Measurements from ENCODE around the gene TRPV2. TPM values are rescaled to one million over a fixed set of nuclear protein-coding genes. Genes with fewer than 3 reads are reported as not detected.

TRPV2 gene
- total RNA-seq, 1 experiment from 2014 or later: 34.9 TPM

DNA sequence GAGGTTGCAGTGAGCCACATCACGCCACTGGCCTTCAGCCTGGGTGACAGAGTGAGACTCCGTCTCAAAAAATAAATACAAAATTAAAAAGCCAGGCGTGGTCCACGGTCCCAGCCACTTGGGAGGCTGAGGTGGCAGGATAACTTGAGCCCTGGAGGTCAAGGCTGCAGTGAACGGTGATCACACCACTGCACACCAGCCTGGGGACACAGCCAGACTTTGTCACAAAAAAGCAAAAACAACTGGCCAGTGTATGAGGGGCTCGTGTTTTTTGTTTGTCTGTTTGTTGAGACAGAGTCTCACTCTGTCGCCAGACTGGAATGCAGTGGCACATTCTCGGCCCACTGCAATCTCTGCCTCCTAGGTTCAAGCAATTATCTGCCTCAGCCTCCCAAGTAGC is 35.7 kb upstream of the TRPV2 start:
- in situ Hi-C loops (cut with HindIII; ENCODE audit: low pct_unique_long_range_greater_than_20kb, low sequenced_read_pairs): no loop called here
- TF ChIP-seq SIN3A (IDR thresholded peaks at IDR 0.05; ENCODE audit: borderline replicate concordance, insufficient read depth, low read depth, low read length): no peak
- no peak overlapping the region for H3K4me3 ChIP-seq (ENCODE audit: low read depth in 2 of 2, low read length in 2 of 2)
- peaks cover 5% of the 10 kb centered on the region for H3K36me3 ChIP-seq (ENCODE audit: control insufficient read depth, insufficient read depth, low read length)
- DNase-seq (ENCODE audit: low read depth, low spot score): no peak
- BruUV-seq (replicated peaks): no TSS peak
- ChIA-PET CTCF (no interaction called here), POLR2A (no interaction called here)
- no peak for ATAC-seq
- peaks cover 24% of the 10 kb centered on the region for H3K4me1 ChIP-seq (ENCODE audit: control insufficient read depth, insufficient read depth, low read length)
- intact Hi-C loops (cut with micrococcal nuclease; ENCODE audit: unreplicated experiment): loop anchor here (10.0 kb wide), 1 partner anchor 55 kb away; no protein-coding TSS in a partner anchor
- peak overlapping the region; percentile 79 for H3K27ac ChIP-seq (ENCODE audit: low read length)
- H3K9me3 ChIP-seq (ENCODE audit: control insufficient read depth, insufficient read depth, low read depth, low read length): no peaks in the 10 kb centered on the region
- H3K27me3 ChIP-seq (ENCODE audit: control insufficient read depth, insufficient read depth, low read length): no peaks in the 10 kb centered on the region

GRCh38 chr17:16380640-16381495 is 34.5 kb upstream of the TRPV2 start, which contains the start of gene UBB:
UBB (plus strand) TSS chr17:16381091; CDS start chr17:16381908, 817 bp downstream.
- BruUV-seq (replicated peaks): no TSS peak

More at GRCh38 chr17:16380640-16381495, 34.5 kb upstream of the TRPV2 start, which contains the start of gene UBB:
- DNase-seq (ENCODE audit: low read depth, low spot score) (peak; percentile 90), ATAC-seq (peak; percentile 95)
- no peaks in the 10 kb centered on the region for H3K9me3 ChIP-seq (ENCODE audit: control insufficient read depth, insufficient read depth, low read depth, low read length)
- ChIA-PET POLR2A (interaction anchor here (0.5 to 1.8 kb wide), 7 partner anchors 35 to 265 kb away, joined by 3 to 15 read pairs (median 7); partner anchors contain the start of gene TRPV2), CTCF (no interaction called here)
- peak within 1 kb of the TSS; percentile 98 for H3K27ac ChIP-seq (ENCODE audit: low read length)
- H3K4me1 ChIP-seq (ENCODE audit: control insufficient read depth, insufficient read depth, low read length): peaks cover 29% of the 10 kb centered on the region
- intact Hi-C loops (cut with micrococcal nuclease; ENCODE audit: unreplicated experiment): loop anchor here (10.0 kb wide), 1 partner anchor 54 kb away; no protein-coding TSS in a partner anchor
- peak; percentile 99 for TF ChIP-seq POLR2AphosphoS5 (IDR thresholded peaks at IDR 0.05; ENCODE audit: low read depth, low read length)
- no peak; a peak in 1 of 4 replicates for TF ChIP-seq REST (IDR thresholded peaks at IDR 0.05; ENCODE audit: insufficient read depth in 1 of 2, low read depth in 2 of 2, low read length in 1 of 2)
- TF ChIP-seq TCF7L2 (IDR thresholded peaks at IDR 0.05; ENCODE audit: low read depth, low read length): peak; percentile 72
- peak; percentile 65; the same call in 1 of the 2 replicates for TF ChIP-seq SIN3A (IDR thresholded peaks at IDR 0.05; ENCODE audit: borderline replicate concordance, insufficient read depth, low read depth, low read length)
- TF ChIP-seq, protein P1, sequence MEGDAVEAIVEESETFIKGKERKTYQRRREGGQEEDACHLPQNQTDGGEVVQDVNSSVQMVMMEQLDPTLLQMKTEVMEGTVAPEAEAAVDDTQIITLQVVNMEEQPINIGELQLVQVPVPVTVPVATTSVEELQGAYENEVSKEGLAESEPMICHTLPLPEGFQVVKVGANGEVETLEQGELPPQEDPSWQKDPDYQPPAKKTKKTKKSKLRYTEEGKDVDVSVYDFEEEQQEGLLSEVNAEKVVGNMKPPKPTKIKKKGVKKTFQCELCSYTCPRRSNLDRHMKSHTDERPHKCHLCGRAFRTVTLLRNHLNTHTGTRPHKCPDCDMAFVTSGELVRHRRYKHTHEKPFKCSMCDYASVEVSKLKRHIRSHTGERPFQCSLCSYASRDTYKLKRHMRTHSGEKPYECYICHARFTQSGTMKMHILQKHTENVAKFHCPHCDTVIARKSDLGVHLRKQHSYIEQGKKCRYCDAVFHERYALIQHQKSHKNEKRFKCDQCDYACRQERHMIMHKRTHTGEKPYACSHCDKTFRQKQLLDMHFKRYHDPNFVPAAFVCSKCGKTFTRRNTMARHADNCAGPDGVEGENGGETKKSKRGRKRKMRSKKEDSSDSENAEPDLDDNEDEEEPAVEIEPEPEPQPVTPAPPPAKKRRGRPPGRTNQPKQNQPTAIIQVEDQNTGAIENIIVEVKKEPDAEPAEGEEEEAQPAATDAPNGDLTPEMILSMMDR (IDR thresholded peaks at IDR 0.05): no peak
- H3K4me3 ChIP-seq (ENCODE audit: low read depth in 2 of 2, low read length in 2 of 2): peak within 1 kb of the TSS; percentile 76 to 97
- H3K27me3 ChIP-seq (ENCODE audit: control insufficient read depth, insufficient read depth, low read length): no peaks in the 10 kb centered on the region
- peaks cover 5% of the 10 kb centered on the region for H3K36me3 ChIP-seq (ENCODE audit: control insufficient read depth, insufficient read depth, low read length)
- in situ Hi-C loops (cut with HindIII; ENCODE audit: low pct_unique_long_range_greater_than_20kb, low sequenced_read_pairs): no loop called here
